SU-DHL-6 (cell line): ENCODE data around the gene TTLL13.

Source experiments
- CTCF ChIP-seq: fragments of 200-600 bp; sonication (generic); IDR thresholded peaks from one replicate; pipeline ENCODE4 v1.5.1; 2017; ENCODE audit warnings: antibody characterized with exemption, mild to moderate bottlenecking, low read length, moderate library complexity; ENCODE audit not compliant: insufficient read depth, poor library complexity, severe bottlenecking
- EZH2phosphoT487 ChIP-seq: fragments of 200-600 bp; sonication (generic), shearing (Covaris generic); conservative IDR thresholded peaks from 2 replicates; pipeline ENCODE4 v1.6.1; 2018; ENCODE audit warnings: mild to moderate bottlenecking, antibody characterized with exemption, low read length, moderate library complexity, mixed read lengths

DNA sequence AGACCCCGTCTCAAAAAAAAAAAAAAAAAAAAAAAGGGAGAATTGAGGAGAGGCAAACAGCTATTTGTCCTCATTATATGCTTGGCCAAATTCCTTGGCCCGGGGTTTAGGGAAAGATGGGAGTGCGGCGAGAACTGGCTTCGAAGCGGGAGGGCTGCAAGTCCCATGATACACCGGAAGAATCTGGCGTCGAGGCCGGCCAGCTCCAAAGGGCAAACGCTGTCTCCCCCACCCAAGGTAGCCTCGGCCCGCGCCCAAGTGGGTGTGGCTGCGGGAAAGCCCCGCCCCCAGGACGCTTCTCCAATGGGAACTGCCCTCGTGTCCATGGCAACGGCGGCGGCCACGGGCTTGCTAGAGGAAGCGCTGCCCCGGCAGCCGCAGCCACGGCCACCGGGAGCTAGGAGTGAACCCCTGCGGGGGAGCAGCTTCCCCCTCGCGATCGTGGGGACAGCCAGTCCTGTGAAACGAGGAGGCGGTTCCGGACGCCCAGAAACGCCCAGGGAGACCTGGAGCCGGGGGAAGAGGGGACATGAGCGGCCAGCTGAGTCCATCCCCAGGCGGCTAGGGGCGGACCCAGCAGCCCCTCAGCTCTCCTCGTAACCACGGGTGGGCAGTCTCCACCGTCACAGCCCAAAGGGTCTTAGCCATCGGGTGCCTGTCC, at the start of gene TTLL13:
- TF ChIP-seq CTCF (no peak), EZH2phosphoT487 (no peak)
